ENCODE data around the gene ARHGAP24.

- no peak for TF ChIP-seq CTCF (IDR thresholded peaks at IDR 0.05)
- no peak for TF ChIP-seq POLR2A (IDR thresholded peaks at IDR 0.05)
Observed at GRCh38 chr4:85745939-85746338, 271.0 kb downstream of the ARHGAP24 start.
